WTC11 (cell line): Measurements from ENCODE around the gene DNPH1. TPM values are rescaled to one million over a fixed set of nuclear protein-coding genes. Genes with fewer than 3 reads are reported as not detected.

Experiments
- ATAC-seq: fragments of 200-7000 bp; cut with Tn5 transposase; 2 replicates; pipeline ENCODE4 v1.10.0; 2021; ENCODE audit warnings: mild to moderate bottlenecking, moderate library complexity
- CTCF ChIA-PET: fragments of 300-600 bp; sonication (Branson Sonifier 250); formaldehyde crosslinking; loops from one replicate; lab custom pipeline; 2021; ENCODE audit warnings: antibody characterized with exemption; lab: Charles Lee
- POLR2A ChIA-PET: fragments of 350-600 bp; sonication (Branson Sonifier 250); formaldehyde crosslinking; loops from one replicate; lab custom pipeline; 2021; ENCODE audit warnings: antibody characterized with exemption; lab: Charles Lee
- DNase-seq: peaks from one replicate; pipeline ENCODE4 v3.0.0; 2021; ENCODE audit warnings: low spot score
- H3K27ac Mint-ChIP-seq: 2 replicates; pipeline ENCODE4 v1.8.0; 2021; ENCODE audit warnings: mixed read lengths
- H3K27me3 Mint-ChIP-seq: 2 replicates; pipeline ENCODE4 v1.8.0; 2021; ENCODE audit warnings: low read depth, mild to moderate bottlenecking, moderate library complexity, mixed read lengths
- H3K36me3 Mint-ChIP-seq: 2 replicates; pipeline ENCODE4 v1.8.0; 2021; ENCODE audit warnings: mixed read lengths
- H3K4me1 Mint-ChIP-seq: 2 replicates; pipeline ENCODE4 v1.8.0; 2022; ENCODE audit warnings: mixed read lengths
- H3K4me3 Mint-ChIP-seq: 2 replicates; pipeline ENCODE4 v1.8.0; 2021; ENCODE audit warnings: mild to moderate bottlenecking, moderate library complexity, mixed read lengths
- H3K9me3 Mint-ChIP-seq: 2 replicates; pipeline ENCODE4 v1.8.0; 2021; ENCODE audit warnings: mixed read lengths
- CDX4 ChIP-seq: fragments of 250-450 bp; sonication (Bioruptor Pico); IDR thresholded peaks from 2 replicates; pipeline ENCODE4 v1.9.0; 2021; ENCODE audit warnings: moderate library complexity, mild to moderate bottlenecking, inconsistent platforms, borderline replicate concordance
- CTCF ChIP-seq: fragments of 200-600 bp; IDR thresholded peaks from 2 replicates; pipeline ENCODE4 v1.8.0; 2022; ENCODE audit warnings: antibody characterized with exemption
- E2F1 ChIP-seq: sonication (generic); formaldehyde crosslinking; IDR thresholded peaks from 2 replicates; pipeline ENCODE4 v1.8.0; 2022; ENCODE audit warnings: mild to moderate bottlenecking, missing genetic modification reagents
- ELF4 ChIP-seq: sonication (generic); formaldehyde crosslinking; IDR thresholded peaks from 2 replicates; pipeline ENCODE4 v1.8.1; 2022; ENCODE audit warnings: low read depth, mild to moderate bottlenecking, moderate library complexity, missing genetic modification reagents
- ERG ChIP-seq: fragments of 250-450 bp; sonication (Bioruptor Pico); IDR thresholded peaks from 2 replicates; pipeline ENCODE4 v1.8.0; 2021; ENCODE audit warnings: mild to moderate bottlenecking
- FOXP1 ChIP-seq: sonication (generic); formaldehyde crosslinking; IDR thresholded peaks from 2 replicates; pipeline ENCODE4 v1.8.0; 2022; ENCODE audit warnings: missing genetic modification reagents, mild to moderate bottlenecking, moderate library complexity, borderline replicate concordance
- GABPB1 ChIP-seq: sonication (generic); formaldehyde crosslinking; IDR thresholded peaks from 2 replicates; pipeline ENCODE4 v1.8.1; 2023; ENCODE audit warnings: mild to moderate bottlenecking, missing genetic modification reagents
- HMGXB4 ChIP-seq: sonication (generic); formaldehyde crosslinking; IDR thresholded peaks from 2 replicates; pipeline ENCODE4 v1.8.1; 2023; ENCODE audit warnings: mild to moderate bottlenecking, moderate library complexity, missing genetic modification reagents
- IRF1 ChIP-seq: sonication (generic); formaldehyde crosslinking; IDR thresholded peaks from 2 replicates; pipeline ENCODE4 v1.8.0; 2023; ENCODE audit warnings: missing genetic modification reagents
- NR2C2 ChIP-seq: sonication (generic); formaldehyde crosslinking; IDR thresholded peaks from 2 replicates; pipeline ENCODE4 v1.8.0; 2022; ENCODE audit warnings: mild to moderate bottlenecking, missing genetic modification reagents
- RELA ChIP-seq: sonication (generic); formaldehyde crosslinking; IDR thresholded peaks from 2 replicates; pipeline ENCODE4 v1.8.1; 2022; ENCODE audit warnings: missing genetic modification reagents, mild to moderate bottlenecking, borderline replicate concordance
- SOX15 ChIP-seq: fragments of 250-450 bp; sonication (Bioruptor Pico); IDR thresholded peaks from 2 replicates; pipeline ENCODE4 v1.9.0; 2021; ENCODE audit warnings: mild to moderate bottlenecking
- SP1 ChIP-seq: sonication (generic); formaldehyde crosslinking; conservative IDR thresholded peaks from 2 replicates; pipeline ENCODE4 v1.8.1; 2022; ENCODE audit warnings: missing genetic modification reagents
- ZBTB43 ChIP-seq: sonication (generic); formaldehyde crosslinking; IDR thresholded peaks from 2 replicates; pipeline ENCODE4 v1.8.1; 2023; ENCODE audit warnings: mild to moderate bottlenecking, missing genetic modification reagents
- ZNF232 ChIP-seq: sonication (generic); formaldehyde crosslinking; IDR thresholded peaks from 2 replicates; pipeline ENCODE4 v1.8.0; 2022; ENCODE audit warnings: mild to moderate bottlenecking, missing genetic modification reagents
- ZNF317 ChIP-seq: sonication (generic); formaldehyde crosslinking; IDR thresholded peaks from 2 replicates; pipeline ENCODE4 v1.8.1; 2023; ENCODE audit warnings: low read depth, mild to moderate bottlenecking, moderate library complexity, missing genetic modification reagents, borderline replicate concordance
- ZNF396 ChIP-seq: fragments of 250-450 bp; sonication (Bioruptor Pico); IDR thresholded peaks from 2 replicates; pipeline ENCODE4 v1.8.0; 2021; ENCODE audit warnings: mild to moderate bottlenecking, moderate library complexity, borderline replicate concordance
- ZNF423 ChIP-seq: fragments of 250-450 bp; sonication (Bioruptor Pico); IDR thresholded peaks from 2 replicates; pipeline ENCODE4 v2.1.2; 2022; ENCODE audit warnings: mild to moderate bottlenecking, moderate library complexity
- total RNA-seq: library from RNA; stranded (reverse); gene quantifications from 3 replicates; pipeline ENCODE4 v1.2.3, GENCODE V29; 2021

Gene DNPH1
- total RNA-seq, 1 experiment from 2014 or later: 48.4 TPM

GRCh38 chr6:43263314-43264178, 34.3 kb upstream of the DNPH1 start:
- H3K27ac Mint-ChIP-seq: peak overlapping the region; percentile 28; the same call in 1 of the 2 replicates
- peaks cover 14% of the 10 kb centered on the region for H3K27me3 Mint-ChIP-seq
- H3K4me1 Mint-ChIP-seq: peaks cover 24% of the 10 kb centered on the region
- H3K36me3 Mint-ChIP-seq: no peaks in the 10 kb centered on the region
- TF ChIP-seq IRF1 (CRISPR knock-in tag): no peak
- TF ChIP-seq GABPB1: peak; percentile 8; the same call in 1 of the 2 replicates
- TF ChIP-seq ZBTB43 (CRISPR knock-in tag): no peak
- peak; percentile 60; the same call in 1 of the 2 replicates for TF ChIP-seq CTCF
- no peak for TF ChIP-seq E2F1
- no peak for TF ChIP-seq NR2C2
- no peak for TF ChIP-seq SP1
- no peak for TF ChIP-seq ZNF232
- peak; percentile 24; the same call in 1 of the 2 replicates for TF ChIP-seq HMGXB4 (CRISPR knock-in tag)
- TF ChIP-seq ELF4 (CRISPR knock-in tag): no peak
- ATAC-seq: peak; percentile 87
- no peaks in the 10 kb centered on the region for H3K9me3 Mint-ChIP-seq
- POLR2A ChIA-PET: no interaction called here
- H3K4me3 Mint-ChIP-seq: no peak overlapping the region
- CTCF ChIA-PET: interaction anchor here (0.6 to 4.8 kb wide), 26 partner anchors 9 to 242 kb away, joined by 3 to 27 read pairs (median 4); partner anchors contain the start of genes CRIP3, DNPH1, SLC22A7 and TJAP1
- peak; percentile 90 for DNase-seq

GRCh38 chr6:43262780-43263313, 33.6 kb upstream of the DNPH1 start:
- Mint-ChIP-seq H3K27ac (no peak overlapping the region), H3K9me3 (no peaks in the 10 kb centered on the region), H3K27me3 (peaks cover 7% of the 10 kb centered on the region), H3K4me1 (peaks cover 22% of the 10 kb centered on the region), H3K4me3 (no peak overlapping the region), H3K36me3 (no peaks in the 10 kb centered on the region)
- DNase-seq (no peak), ATAC-seq (no peak)
- ChIA-PET POLR2A (no interaction called here), CTCF (interaction anchor here (0.5 to 4.8 kb wide), 15 partner anchors 13 to 243 kb away, joined by 3 to 27 read pairs (median 7); partner anchors contain the start of genes CRIP3, DLK2, DNPH1 and SLC22A7)
- TF ChIP-seq SOX15 (no peak), FOXP1 (no peak), NR2C2 (no peak), ERG (no peak), RELA (CRISPR knock-in tag) (0 out of 2 replicates have a peak, but pooled peaks have one; percentile 5), ZNF317 (CRISPR knock-in tag) (no peak), ZNF423 (CRISPR knock-in tag) (no peak), CDX4 (CRISPR knock-in tag) (no peak), ZNF396 (CRISPR knock-in tag) (no peak)
